GM21723 (cell line): ENCODE measurements around the gene TNN.

ENCODE experiments used
- ATAC-seq: cut with Tn5 transposase; IDR thresholded peaks from one replicate; pipeline ENCODE4 v1.9.1; 2021; ENCODE audit warnings: mild to moderate bottlenecking, moderate library complexity; ENCODE audit not compliant: unreplicated experiment

TNN gene

DNA sequence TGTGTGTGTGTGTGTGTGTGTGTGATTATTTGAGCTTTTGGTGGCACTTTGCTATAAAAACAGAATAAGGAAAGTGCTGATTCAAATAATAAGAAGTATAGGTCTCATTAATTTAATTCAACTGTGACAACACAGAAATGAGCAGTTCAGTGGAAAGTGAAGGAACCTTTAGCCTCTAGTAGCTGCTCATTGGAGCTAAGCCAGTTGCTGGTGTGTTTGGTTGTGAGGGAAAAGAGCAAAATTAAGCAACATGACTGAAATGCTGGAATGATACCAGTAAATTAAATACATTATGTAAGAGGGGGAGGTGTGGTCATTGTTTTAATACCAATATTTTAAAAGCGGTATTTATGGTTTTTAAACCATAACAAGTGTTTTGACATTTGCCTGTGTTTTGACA, 69.7 kb downstream of the TNN start:
- ATAC-seq, result no peak

- ATAC-seq, result no peak
These were observed 70.9 kb downstream of the TNN start for GRCh38 chr1:175138579-175138978.

DNA sequence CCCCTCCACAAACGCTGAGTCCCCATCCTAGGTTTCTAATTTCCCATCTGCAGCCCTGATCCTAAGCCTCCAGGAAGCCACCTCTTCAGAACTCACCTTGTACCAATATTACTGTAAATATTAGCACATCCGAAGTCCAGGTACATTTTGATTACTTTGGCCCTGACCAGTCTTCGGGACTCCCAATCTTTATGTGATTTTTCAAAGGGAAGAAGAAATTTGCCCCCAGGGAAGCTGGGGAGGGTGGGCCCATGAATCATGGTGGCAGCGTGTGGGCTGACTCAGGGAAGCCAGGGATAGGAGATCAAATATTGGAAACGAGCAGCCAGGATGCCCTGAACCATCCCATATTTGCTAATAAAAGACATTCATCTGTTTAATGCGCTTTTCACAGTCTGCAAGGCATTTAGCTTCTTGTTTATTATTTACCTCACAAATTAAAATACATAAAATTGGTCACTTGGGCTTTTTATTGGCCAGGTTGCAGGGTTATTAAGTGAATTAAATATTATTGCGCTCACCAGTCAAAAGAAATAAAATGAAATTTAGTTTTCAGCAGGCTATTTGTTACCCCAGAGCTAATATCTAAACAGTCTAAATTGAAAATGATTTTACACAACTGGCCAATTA, 78.4 kb downstream of the TNN start:
- no peak for ATAC-seq

- ATAC-seq, result peak; percentile 44
These were observed 79.0 kb downstream of the TNN start for GRCh38 chr1:175146529-175147213.

- no peak for ATAC-seq
These were observed 79.9 kb downstream of the TNN start for GRCh38 chr1:175147569-175147968.

GRCh38 chr1:175148068-175148467, 80.4 kb downstream of the TNN start:
- no peak for ATAC-seq

DNA sequence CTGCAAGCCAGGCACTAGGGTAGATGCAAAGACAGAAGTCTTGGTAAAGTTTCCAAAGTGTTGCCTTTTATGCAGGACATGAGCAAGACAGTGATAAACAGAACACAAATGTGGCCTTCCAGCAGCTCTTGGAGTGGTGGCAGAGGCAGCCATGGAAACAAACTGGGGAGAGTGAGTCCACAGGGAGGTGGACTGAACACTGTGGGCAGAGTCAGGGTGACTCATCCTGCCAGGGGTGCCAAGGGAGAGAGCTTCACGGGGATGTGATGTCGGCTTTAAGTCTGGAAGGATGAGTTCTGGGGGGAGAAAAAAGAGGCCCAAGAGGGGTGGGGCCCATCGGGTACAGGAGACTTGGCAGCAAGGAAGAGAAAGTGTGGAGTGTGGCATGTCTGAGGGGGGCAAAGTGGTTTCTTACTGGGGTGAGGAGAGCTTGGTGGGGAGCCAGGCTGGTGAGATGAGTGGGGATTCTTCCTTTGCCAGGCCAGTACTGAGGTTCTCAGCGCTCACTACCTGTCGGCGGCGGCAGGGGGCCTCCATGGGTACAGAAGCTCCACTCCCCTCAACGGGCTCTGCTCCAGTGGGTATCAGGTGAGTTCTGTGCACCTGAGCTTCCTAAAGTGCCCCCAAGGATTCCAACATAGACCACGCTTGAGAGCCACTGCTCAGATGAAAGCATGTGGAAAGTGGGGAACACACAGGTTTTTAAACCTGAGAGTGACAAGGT, 83.1 kb downstream of the TNN start:
- no peak for ATAC-seq

DNA sequence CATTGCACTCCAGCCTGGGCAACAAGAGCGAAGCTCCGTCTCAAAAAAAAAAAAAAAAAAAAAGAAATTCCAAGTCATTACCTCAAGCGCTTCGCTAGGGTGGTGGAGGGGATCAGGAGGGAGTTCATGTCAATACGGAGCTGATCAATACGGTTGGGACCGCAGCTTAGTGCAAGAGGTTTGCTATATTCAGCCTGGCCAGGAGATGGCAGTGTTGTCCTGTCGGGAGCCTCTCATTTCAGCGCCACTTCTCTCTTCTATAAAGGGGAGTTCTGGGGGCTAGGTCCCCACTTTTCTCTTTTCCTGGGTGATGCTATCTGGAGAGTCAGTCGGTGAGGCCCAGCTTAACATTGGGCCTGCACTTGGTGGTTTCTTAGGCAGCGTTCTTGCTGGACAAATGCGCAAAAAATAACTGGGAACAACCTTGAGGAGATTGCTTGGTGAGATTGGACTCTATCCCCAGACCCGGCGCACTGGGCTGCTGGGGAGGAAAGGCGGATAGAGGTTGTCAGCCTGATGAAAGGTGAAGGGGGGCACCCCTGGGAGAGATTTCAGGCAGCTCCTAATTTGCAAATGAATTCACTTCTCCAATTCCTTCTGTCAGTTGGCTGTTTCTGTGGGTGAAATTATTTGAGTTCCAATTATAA, 84.5 kb downstream of the TNN start:
- no peak for ATAC-seq

DNA sequence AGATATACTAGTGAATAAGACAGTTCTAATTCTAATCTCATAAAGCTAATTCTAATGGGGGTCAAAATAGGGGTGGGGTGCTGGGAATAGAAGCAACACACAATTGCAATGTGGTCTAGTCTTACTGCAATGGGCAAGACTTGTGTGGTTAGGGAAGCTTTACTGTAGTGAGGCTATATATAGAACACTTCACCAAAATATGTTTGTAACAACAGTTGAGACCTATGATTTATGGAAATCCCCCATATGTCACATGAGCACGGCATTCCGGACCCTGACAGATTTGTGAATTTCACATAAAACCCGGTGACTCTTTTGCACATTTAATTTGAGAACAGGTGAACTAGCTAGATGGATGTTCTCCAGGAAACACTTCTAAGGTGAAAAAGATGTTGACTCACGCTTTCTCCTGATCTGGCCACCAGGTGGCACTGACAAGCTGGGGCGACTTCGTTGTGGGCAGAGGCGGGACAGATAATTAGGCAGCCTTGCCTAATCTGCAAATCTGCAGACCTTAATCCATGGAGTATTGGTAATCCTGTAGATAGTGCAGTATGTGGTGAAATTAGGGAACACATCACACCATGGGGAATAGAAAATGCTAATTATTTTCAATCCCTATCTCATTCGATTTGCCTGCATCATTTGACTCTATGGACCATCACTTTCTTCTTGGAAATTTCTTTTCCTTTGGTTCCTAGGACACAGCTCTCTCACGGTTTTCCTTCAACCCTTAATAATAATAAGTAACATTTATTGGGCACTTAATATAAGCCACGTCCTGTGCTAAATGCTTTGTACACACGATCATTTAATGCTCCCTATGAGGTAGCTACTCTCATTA, 87.2 kb downstream of the TNN start:
- ATAC-seq, result peak; percentile 73

DNA sequence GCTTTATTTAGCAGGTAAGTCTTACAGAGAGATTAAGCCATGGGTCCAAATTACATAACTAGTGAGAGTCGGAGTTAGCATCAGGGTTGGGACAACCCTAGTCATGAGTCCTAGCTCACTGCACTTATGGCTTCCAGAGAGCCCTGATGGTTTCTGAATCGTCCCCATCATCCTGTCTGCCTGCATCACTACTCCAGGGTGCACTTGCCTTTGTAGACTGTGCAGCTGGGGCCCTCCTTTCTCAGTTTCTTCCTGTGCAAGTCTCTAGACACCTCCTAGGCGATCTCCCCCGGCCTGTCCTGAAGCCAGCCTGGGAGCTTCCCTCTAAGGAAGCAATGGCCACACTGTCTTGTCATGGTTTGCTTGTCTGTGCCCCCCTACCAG, 87.8 kb downstream of the TNN start:
- no peak for ATAC-seq

DNA sequence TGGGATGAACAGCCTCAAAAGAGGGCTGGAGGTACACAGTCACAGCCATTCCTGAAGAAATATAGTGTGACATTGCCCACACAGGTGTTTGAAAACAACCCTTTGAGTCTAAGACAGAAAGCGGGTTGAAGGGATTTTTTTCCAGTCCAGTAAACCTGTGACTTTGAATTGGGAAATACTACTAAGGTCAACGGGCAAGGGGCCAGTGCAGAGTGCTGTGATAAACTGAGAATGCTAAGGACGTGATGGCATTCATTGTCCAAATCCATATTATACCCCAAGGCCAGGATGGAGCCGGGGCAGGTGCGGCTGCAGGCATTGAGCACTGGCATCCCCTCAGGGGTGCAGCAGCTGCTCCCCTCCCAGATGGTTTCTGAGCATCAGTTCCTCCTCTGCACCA, 88.3 kb downstream of the TNN start:
- ATAC-seq, result no peak

- no peak for ATAC-seq
These were observed 89.6 kb downstream of the TNN start for GRCh38 chr1:175157200-175157599.

DNA sequence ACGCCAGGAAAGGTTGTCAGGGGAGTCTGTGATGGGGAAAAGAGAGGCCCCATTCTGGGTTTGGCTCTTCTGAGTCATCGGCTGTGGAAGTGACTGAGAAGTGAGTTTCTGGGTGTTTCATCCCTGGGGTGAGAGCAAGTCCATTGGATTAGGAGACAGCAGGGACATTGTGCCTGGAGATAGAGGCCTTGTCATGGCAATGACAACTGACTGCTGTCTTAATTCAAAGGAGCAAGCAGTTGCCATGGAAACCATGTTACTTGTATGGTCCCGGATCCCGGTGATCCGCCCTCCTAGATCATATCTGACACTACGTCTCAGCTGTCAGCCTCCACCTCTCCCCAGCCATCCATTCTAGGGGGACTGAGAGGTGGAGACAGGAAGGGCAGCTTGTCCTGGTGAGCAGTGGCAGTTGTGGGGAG, 90.5 kb downstream of the TNN start:
- ATAC-seq, result no peak

GRCh38 chr1:175162955-175163354, 95.3 kb downstream of the TNN start:
- ATAC-seq, result no peak

- no peak for ATAC-seq
These were observed 96.1 kb downstream of the TNN start for GRCh38 chr1:175163702-175164101.

- ATAC-seq, result no peak
These were observed 97.1 kb downstream of the TNN start for GRCh38 chr1:175164751-175165150.

DNA sequence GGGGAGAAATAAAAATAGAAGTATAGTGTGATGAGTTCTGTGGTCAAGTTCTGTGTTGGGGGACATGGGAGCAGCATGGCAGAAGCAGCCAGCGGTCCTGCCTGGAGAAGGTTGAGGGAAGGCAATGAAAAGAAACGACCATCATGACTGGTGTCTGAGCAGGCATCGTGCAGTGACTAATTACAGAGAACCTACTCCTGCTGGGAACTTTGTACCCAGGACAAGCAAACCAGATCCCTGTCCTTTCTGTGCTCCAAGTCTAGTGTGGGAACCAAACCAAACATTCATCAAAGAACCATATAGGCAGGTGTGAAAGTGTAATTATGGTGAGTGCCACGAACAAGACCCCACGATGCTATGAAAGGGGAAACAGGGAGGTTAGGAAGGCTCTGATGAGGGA, 99.1 kb downstream of the TNN start:
- ATAC-seq, result no peak

- no peak for ATAC-seq
These were observed 100.2 kb downstream of the TNN start for GRCh38 chr1:175167861-175168260.

GRCh38 chr1:175168782-175169181, 101.1 kb downstream of the TNN start:
- ATAC-seq, result no peak

DNA sequence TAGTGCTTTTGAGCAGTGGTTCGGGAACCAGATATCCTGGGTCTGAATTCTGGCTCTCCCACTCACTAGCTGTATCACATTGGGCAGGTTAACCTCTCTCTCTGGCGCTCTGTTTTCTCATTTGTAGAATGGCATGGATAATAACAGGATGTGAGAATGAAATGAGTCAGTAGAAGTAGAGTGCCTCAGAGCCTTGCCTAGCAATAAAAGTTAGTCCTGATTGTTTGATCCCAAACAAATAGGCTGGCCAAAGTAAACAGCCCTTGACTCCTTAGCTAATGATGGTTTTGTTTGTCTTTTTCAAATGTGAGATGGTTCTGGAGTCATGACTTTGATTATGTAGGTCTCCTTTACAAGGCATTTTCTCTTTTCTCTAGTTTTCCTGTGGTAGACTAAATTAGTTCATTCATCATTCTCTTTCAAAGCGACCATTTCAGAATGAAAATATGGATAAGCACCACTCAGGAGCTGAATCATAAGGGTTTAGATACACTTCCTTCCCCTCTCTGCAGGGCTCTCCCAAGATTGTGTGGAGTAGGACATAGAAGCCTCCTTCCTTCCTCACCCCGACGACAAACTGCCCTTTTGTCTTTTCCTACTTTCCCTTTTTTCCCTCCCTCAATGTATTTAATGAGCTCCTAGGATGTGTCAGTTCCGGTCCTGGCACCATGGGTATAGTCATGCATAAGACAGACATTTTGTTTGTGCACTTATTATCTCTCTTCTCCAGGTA, 101.8 kb downstream of the TNN start:
- no peak for ATAC-seq
